Spleen (tissue), 7 donors: Measurements from ENCODE around the gene LYRM4.

Experiments
- CTCF ChIP-seq, 11 experiments: fragments of 200-600 bp in 7 of 11; fragments of 450-650 bp in 4 of 11; sonication (generic) in 4 of 11; IDR thresholded peaks in 8 of 11; conservative IDR thresholded peaks in 3 of 11; 1 replicate in 7 of 11; 2 replicates in 4 of 11; pipeline versions ENCODE4 v1.4.0 to v1.8.0; 2016 to 2021; ENCODE audit warnings: antibody characterized with exemption in 11 of 11, inconsistent platforms in 4 of 11, mild to moderate bottlenecking in 1 of 11
- POLR2AphosphoS5 ChIP-seq, 3 donors: sonication (generic); formaldehyde crosslinking; IDR thresholded peaks; one replicate each; pipeline ENCODE4 v1.5.1; 2017; ENCODE audit warnings: antibody characterized with exemption in 3 of 3
- donor health status: DM: no; HTN: no; CAD: no; lungs with moderate emphysema.
- donor health status: DM: no; HTN: no; CAD: no.
- donor health status: DM: no; HTN: no; CAD: no.

- no peak for TF ChIP-seq CTCF (IDR thresholded peaks at IDR 0.05 in 8 of 11, conservative IDR thresholded peaks at IDR 0.05 in 3 of 11)
- no peak for TF ChIP-seq POLR2AphosphoS5 (IDR thresholded peaks at IDR 0.05)
Measured at GRCh38 chr6:5109436-5109835, 151.3 kb downstream of the LYRM4 start.
